H9 (cell line): ENCODE measurements around the gene MERTK. TPM values are rescaled to one million over a fixed set of nuclear protein-coding genes. Genes with fewer than 3 reads are reported as not detected.

Experiments
- DNase-seq: peaks from one replicate; pipeline ENCODE4 v3.0.0-alpha.2; 2017
- H2AFZ ChIP-seq: one replicate; pipeline ENCODE4 v1.6.1; 2013; ENCODE audit warnings: mild to moderate bottlenecking, low read length, control low read depth, moderate library complexity
- H2AK5ac ChIP-seq: 2 replicates; pipeline ENCODE4 v1.6.1; 2013; ENCODE audit warnings: low read length, control low read depth, mixed read lengths; ENCODE audit not compliant: insufficient read length
- H2BK120ac ChIP-seq: one replicate; pipeline ENCODE4 v1.6.1; 2013; ENCODE audit warnings: low read depth, mild to moderate bottlenecking, low read length, control low read depth, inconsistent platforms; ENCODE audit not compliant: poor library complexity, severe bottlenecking
- H2BK12ac ChIP-seq: 2 replicates; pipeline ENCODE4 v1.6.1; 2013; ENCODE audit warnings: low read length, control low read depth, mixed read lengths, low read depth; ENCODE audit not compliant: insufficient read length
- H2BK15ac ChIP-seq: 2 replicates; pipeline ENCODE4 v1.6.1; 2013; ENCODE audit warnings: low read depth, low read length, control low read depth
- H2BK20ac ChIP-seq: one replicate; pipeline ENCODE4 v1.6.1; 2013; ENCODE audit warnings: low read depth, mild to moderate bottlenecking, low read length, control low read depth, inconsistent platforms; ENCODE audit not compliant: poor library complexity, severe bottlenecking
- H2BK5ac ChIP-seq: 2 replicates; pipeline ENCODE4 v1.6.1; 2013; ENCODE audit warnings: low read length, control low read depth, mixed read lengths; ENCODE audit not compliant: insufficient read length
- H3K14ac ChIP-seq: 2 replicates; pipeline ENCODE4 v1.6.1; 2013; ENCODE audit warnings: low read length, control low read depth; ENCODE audit not compliant: insufficient read depth
- H3K18ac ChIP-seq: 2 replicates; pipeline ENCODE4 v1.6.1; 2013; ENCODE audit warnings: low read depth, mild to moderate bottlenecking, mixed read lengths, low read length, control low read depth; ENCODE audit not compliant: insufficient read length
- H3K23ac ChIP-seq: 2 replicates; pipeline ENCODE4 v1.6.1; 2013; ENCODE audit warnings: low read length, control low read depth, mixed read lengths, low read depth; ENCODE audit not compliant: insufficient read length
- H3K23me2 ChIP-seq: 2 replicates; pipeline ENCODE4 v1.6.1; 2013; ENCODE audit warnings: low read depth, mild to moderate bottlenecking, mixed read lengths, low read length, control low read depth; ENCODE audit not compliant: insufficient read length, poor library complexity, severe bottlenecking
- H3K27ac ChIP-seq: 2 replicates; pipeline ENCODE4 v1.5.1; 2013; ENCODE audit warnings: low read length, control low read depth, mixed read lengths, low read depth; ENCODE audit not compliant: insufficient read length
- H3K27me3 ChIP-seq: 2 replicates; pipeline ENCODE4 v1.6.1; 2013; ENCODE audit warnings: low read length, control low read depth, inconsistent platforms; ENCODE audit not compliant: insufficient read depth
- H3K4ac ChIP-seq: 2 replicates; pipeline ENCODE4 v1.6.1; 2013; ENCODE audit warnings: low read depth, mild to moderate bottlenecking, control low read depth, inconsistent platforms, low read length, moderate library complexity
- H3K4me1 ChIP-seq: 2 replicates; pipeline ENCODE4 v1.6.1; 2013; ENCODE audit warnings: low read length, control low read depth, inconsistent platforms; ENCODE audit not compliant: insufficient read depth
- H3K4me2 ChIP-seq: 2 replicates; pipeline ENCODE4 v1.6.1; 2013; ENCODE audit warnings: low read length, control low read depth, mixed read lengths; ENCODE audit not compliant: insufficient read length, insufficient read depth
- H3K56ac ChIP-seq: 2 replicates; pipeline ENCODE4 v1.6.1; 2013; ENCODE audit warnings: low read depth, mild to moderate bottlenecking, mixed read lengths, low read length, control low read depth; ENCODE audit not compliant: insufficient read length
- H3K79me1 ChIP-seq: 2 replicates; pipeline ENCODE4 v1.6.1; 2013; ENCODE audit warnings: low read depth, mild to moderate bottlenecking, moderate library complexity, low read length, control low read depth, inconsistent platforms; ENCODE audit not compliant: insufficient read depth, poor library complexity, severe bottlenecking
- H3K79me2 ChIP-seq: 2 replicates; pipeline ENCODE4 v1.6.1; 2013; ENCODE audit warnings: low read length, control low read depth, inconsistent platforms; ENCODE audit not compliant: insufficient read depth
- H3K9ac ChIP-seq: 2 replicates; pipeline ENCODE4 v1.6.1; 2013; ENCODE audit warnings: low read length, control low read depth, mixed read lengths; ENCODE audit not compliant: insufficient read length; ENCODE audit errors: extremely low read depth
- H3K9me3 ChIP-seq: one replicate; pipeline ENCODE4 v1.6.1; 2013; ENCODE audit warnings: low read depth, low read length, inconsistent platforms; ENCODE audit not compliant: control insufficient read depth
- H3T11ph ChIP-seq: one replicate; pipeline ENCODE4 v1.6.1; 2013; ENCODE audit warnings: mild to moderate bottlenecking, low read length, control low read depth, inconsistent platforms
- H4K20me1 ChIP-seq: one replicate; pipeline ENCODE4 v1.6.1; 2013; ENCODE audit not compliant: control insufficient read depth, insufficient read length, insufficient read depth
- H4K5ac ChIP-seq: 2 replicates; pipeline ENCODE4 v1.6.1; 2013; ENCODE audit warnings: low read depth, mild to moderate bottlenecking, mixed read lengths, low read length, control low read depth; ENCODE audit not compliant: insufficient read length
- H4K8ac ChIP-seq: replicated peaks from 2 replicates; pipeline ENCODE4 v1.6.1; 2013; ENCODE audit warnings: low read length, control low read depth, mixed read lengths, low read depth; ENCODE audit not compliant: insufficient read length
- H4K91ac ChIP-seq: 2 replicates; pipeline ENCODE4 v1.6.1; 2013; ENCODE audit warnings: low read depth, mild to moderate bottlenecking, moderate library complexity, mixed read lengths, low read length, control low read depth; ENCODE audit not compliant: insufficient read length
- H3K27ac Mint-ChIP-seq, 3 experiments: 2 replicates in 2 of 3; 3 replicates in 1 of 3; pipeline ENCODE4 v1.8.0; 2020 to 2021; ENCODE audit warnings: mixed read lengths in 3 of 3, mild to moderate bottlenecking in 1 of 3, moderate library complexity in 1 of 3
- H3K27me3 Mint-ChIP-seq: 2 replicates; pipeline ENCODE4 v1.8.0; 2021; ENCODE audit warnings: low read depth, mild to moderate bottlenecking, moderate library complexity, mixed read lengths
- H3K36me3 Mint-ChIP-seq, 3 experiments: 2 replicates in 2 of 3; 3 replicates in 1 of 3; pipeline ENCODE4 v1.8.0; 2020 to 2021; ENCODE audit warnings: low read depth in 3 of 3, mixed read lengths in 3 of 3; ENCODE audit not compliant: insufficient read depth in 1 of 3
- H3K4me1 Mint-ChIP-seq, 2 experiments: 2 replicates each; pipeline ENCODE4 v1.8.0; 2020; ENCODE audit warnings: mixed read lengths in 2 of 2
- H3K4me3 Mint-ChIP-seq, 2 experiments: 2 replicates in 1 of 2; 3 replicates in 1 of 2; pipeline ENCODE4 v1.8.0; 2020 to 2021; ENCODE audit warnings: mild to moderate bottlenecking in 2 of 2, mixed read lengths in 2 of 2, moderate library complexity in 1 of 2
- H3K9me3 Mint-ChIP-seq, 2 experiments: 2 replicates in 1 of 2; 3 replicates in 1 of 2; pipeline ENCODE4 v1.8.0; 2020; ENCODE audit warnings: mild to moderate bottlenecking in 2 of 2, mixed read lengths in 2 of 2, moderate library complexity in 1 of 2
- WGBS: extraction: QIAGEN DNeasy Blood & Tissue Kit; methylation state at CpG from one replicate; pipeline ENCODE4 v1.1.7; 2013; ENCODE audit warnings: missing lambda C conversion rate, low lambda C conversion rate, mixed read lengths; ENCODE audit not compliant: insufficient read length; ENCODE audit errors: extremely low coverage; 5-methylcytosine and 5-hydroxymethylcytosine counted together
- total RNA-seq: library from RNA; stranded (reverse); gene quantifications from 2 replicates; pipeline ENCODE4 v1.2.1, GENCODE V29; 2021
- TF ChIP-seq, protein P1 (sequence below): fragments of 200-600 bp; sonication (generic); conservative IDR thresholded peaks from 3 replicates; pipeline ENCODE4 v1.8.0; 2021; ENCODE audit warnings: antibody characterized with exemption, mild to moderate bottlenecking

MERTK gene
- total RNA-seq, 1 experiment from 2014 or later: 4.8 TPM

DNA sequence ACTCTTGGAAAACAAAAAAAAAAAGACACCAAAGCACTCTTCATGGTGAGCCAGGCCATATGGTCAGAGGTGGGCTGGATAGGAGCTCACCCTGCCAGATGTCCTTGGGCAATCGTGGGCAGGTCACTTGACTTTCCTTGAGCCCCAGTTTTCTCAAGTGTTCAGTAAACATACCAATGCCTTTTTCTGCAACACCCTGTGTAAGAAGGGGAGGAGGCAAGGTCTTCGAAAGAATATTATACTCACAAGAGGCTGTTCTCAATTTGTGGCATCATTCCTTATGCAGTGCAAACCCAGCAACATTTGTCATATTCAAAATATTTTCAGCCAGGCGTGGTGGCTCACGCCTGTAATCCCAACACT is 133.8 kb downstream of the MERTK start:
- Histone ChIP-seq H3K4me1 (no peaks in the 10 kb centered on the region), H3K4ac (no peak overlapping the region), H3K18ac (no peak overlapping the region), H3K23me2 (no peaks in the 10 kb centered on the region), H2BK15ac (no peak overlapping the region), H3K14ac (no peak overlapping the region), H3K27me3 (no peaks in the 10 kb centered on the region), H2AFZ (no peak overlapping the region), H4K20me1 (no peaks in the 10 kb centered on the region), H2BK12ac (no peak overlapping the region), H2BK20ac (no peak overlapping the region), H3K4me2 (no peak overlapping the region), H4K8ac (no peak overlapping the region), H3K56ac (no peak overlapping the region), H4K5ac (no peak overlapping the region), H3K23ac (no peak overlapping the region), H2BK5ac (no peak overlapping the region), H3T11ph (no peak overlapping the region), H2BK120ac (no peak overlapping the region), H4K91ac (no peak overlapping the region), H3K9ac (no peak overlapping the region), H3K9me3 (no peaks in the 10 kb centered on the region), H3K27ac (peak overlapping the region; percentile 76), H3K79me1 (no peaks in the 10 kb centered on the region), H2AK5ac (no peak overlapping the region), H3K79me2 (no peaks in the 10 kb centered on the region)
- Mint-ChIP-seq H3K27ac (peak overlapping the region; percentile 62 to 91 (median 77); a peak in 6 of 7 replicates), H3K4me3 (no peak overlapping the region; a peak in 1 of 5 replicates), H3K36me3 (peaks cover 0 to 4% (median 0%) of the 10 kb centered on the region in 3 experiments; a peak in 3 of 7 replicates), H3K9me3 (peaks cover 0 to 2% of the 10 kb centered on the region in 2 experiments; a peak in 1 of 5 replicates), H3K4me1 (peaks cover 20 to 25% of the 10 kb centered on the region in 2 experiments), H3K27me3 (no peaks in the 10 kb centered on the region)
- TF ChIP-seq, protein P1, sequence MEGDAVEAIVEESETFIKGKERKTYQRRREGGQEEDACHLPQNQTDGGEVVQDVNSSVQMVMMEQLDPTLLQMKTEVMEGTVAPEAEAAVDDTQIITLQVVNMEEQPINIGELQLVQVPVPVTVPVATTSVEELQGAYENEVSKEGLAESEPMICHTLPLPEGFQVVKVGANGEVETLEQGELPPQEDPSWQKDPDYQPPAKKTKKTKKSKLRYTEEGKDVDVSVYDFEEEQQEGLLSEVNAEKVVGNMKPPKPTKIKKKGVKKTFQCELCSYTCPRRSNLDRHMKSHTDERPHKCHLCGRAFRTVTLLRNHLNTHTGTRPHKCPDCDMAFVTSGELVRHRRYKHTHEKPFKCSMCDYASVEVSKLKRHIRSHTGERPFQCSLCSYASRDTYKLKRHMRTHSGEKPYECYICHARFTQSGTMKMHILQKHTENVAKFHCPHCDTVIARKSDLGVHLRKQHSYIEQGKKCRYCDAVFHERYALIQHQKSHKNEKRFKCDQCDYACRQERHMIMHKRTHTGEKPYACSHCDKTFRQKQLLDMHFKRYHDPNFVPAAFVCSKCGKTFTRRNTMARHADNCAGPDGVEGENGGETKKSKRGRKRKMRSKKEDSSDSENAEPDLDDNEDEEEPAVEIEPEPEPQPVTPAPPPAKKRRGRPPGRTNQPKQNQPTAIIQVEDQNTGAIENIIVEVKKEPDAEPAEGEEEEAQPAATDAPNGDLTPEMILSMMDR: no peak
- no CpG with 5 or more reads among the region's 4 CpGs for WGBS
- no peak for DNase-seq
